ENCODE measurements around the gene GANC.

DNA sequence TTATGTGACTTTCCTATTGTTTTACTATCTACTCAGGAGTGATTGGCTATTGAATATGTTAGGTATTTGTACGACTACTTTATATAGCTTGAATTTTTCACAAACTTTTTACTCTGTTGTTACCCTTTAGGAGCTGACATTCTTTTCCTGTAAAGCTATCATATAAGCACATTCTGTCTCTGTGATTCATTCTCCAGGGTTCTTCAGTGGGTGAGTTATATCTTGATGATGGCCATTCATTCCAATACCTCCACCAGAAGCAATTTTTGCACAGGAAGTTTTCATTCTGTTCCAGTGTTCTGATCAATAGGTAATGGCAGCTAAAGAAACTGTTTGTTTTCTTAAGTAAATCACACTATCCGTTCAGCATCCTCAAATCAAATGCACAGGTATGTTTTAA is 76.2 kb downstream of the GANC start:
- TF ChIP-seq POLR2A (IDR thresholded peaks at IDR 0.05; ENCODE audit: low read length) (no peak), GATA1 (IDR thresholded peaks at IDR 0.05; ENCODE audit: low read depth, low read length) (no peak)
